Measurements from ENCODE around the gene SLIT3. TPM values are rescaled to one million over a fixed set of nuclear protein-coding genes. Genes with fewer than 3 reads are reported as not detected.

Gene SLIT3
- total RNA-seq, 1 experiment from 2014 or later, result 0.92 TPM

- Histone ChIP-seq H3K79me1 (ENCODE audit: insufficient read depth, low read depth, low read length, poor library complexity, severe bottlenecking) (no peaks in the 10 kb centered on the region), H2BK120ac (ENCODE audit: low read depth, low read length, poor library complexity, severe bottlenecking) (no peak overlapping the region), H2AFZ (ENCODE audit: low read length) (no peak overlapping the region), H2BK5ac (ENCODE audit: insufficient read length, low read length) (no peak overlapping the region), H2AK5ac (ENCODE audit: insufficient read length, low read length) (no peak overlapping the region), H3K4me2 (ENCODE audit: insufficient read depth, insufficient read length, low read length) (no peak overlapping the region), H3K79me2 (ENCODE audit: insufficient read depth, low read length) (no peaks in the 10 kb centered on the region), H4K8ac (replicated peaks; ENCODE audit: insufficient read length, low read depth, low read length) (no peak overlapping the region), H3K14ac (ENCODE audit: insufficient read depth, low read length) (no peak overlapping the region), H3K18ac (ENCODE audit: insufficient read length, low read depth, low read length) (no peak overlapping the region), H3T11ph (ENCODE audit: low read length) (no peak overlapping the region), H3K9me3 (ENCODE audit: control insufficient read depth, low read depth, low read length) (no peaks in the 10 kb centered on the region), H4K20me1 (ENCODE audit: control insufficient read depth, insufficient read depth, insufficient read length) (no peaks in the 10 kb centered on the region), H2BK15ac (ENCODE audit: low read depth, low read length) (no peak overlapping the region), H2BK20ac (ENCODE audit: low read depth, low read length, poor library complexity, severe bottlenecking) (no peak overlapping the region), H3K4me1 (ENCODE audit: insufficient read depth, low read length) (no peaks in the 10 kb centered on the region), H3K4ac (ENCODE audit: low read depth, low read length) (no peak overlapping the region), H3K23ac (ENCODE audit: insufficient read length, low read depth, low read length) (no peak overlapping the region), H2BK12ac (ENCODE audit: insufficient read length, low read depth, low read length) (no peak overlapping the region), H3K56ac (ENCODE audit: insufficient read length, low read depth, low read length) (no peak overlapping the region), H3K27me3 (ENCODE audit: insufficient read depth, low read length) (no peaks in the 10 kb centered on the region), H4K91ac (ENCODE audit: insufficient read length, low read depth, low read length) (no peak overlapping the region), H4K5ac (ENCODE audit: insufficient read length, low read depth, low read length) (no peak overlapping the region), H3K27ac (ENCODE audit: insufficient read length, low read depth, low read length) (no peak overlapping the region), H3K23me2 (ENCODE audit: insufficient read length, low read depth, low read length, poor library complexity, severe bottlenecking) (no peaks in the 10 kb centered on the region), H3K9ac (ENCODE audit: extremely low read depth, insufficient read length, low read length) (no peak overlapping the region)
- peaks cover 3 to 4% of the 10 kb centered on the region in 2 experiments; a peak in 2 of 4 replicates for H3K4me1 Mint-ChIP-seq
- no peak for TF ChIP-seq CTCF (conservative IDR thresholded peaks at IDR 0.05)
- no CpG with 5 or more reads among the region's 4 CpGs for WGBS (ENCODE audit: extremely low coverage, insufficient read length, low lambda C conversion rate)
- H3K9me3 Mint-ChIP-seq, result no peaks in the 10 kb centered on the region; a peak in 1 of 5 replicates
- no peak for DNase-seq
- H3K27ac Mint-ChIP-seq, result no peak overlapping the region
- peaks cover 5% of the 10 kb centered on the region for H3K27me3 Mint-ChIP-seq (ENCODE audit: low read depth)
- H3K4me3 Mint-ChIP-seq, result no peak overlapping the region
- H3K36me3 Mint-ChIP-seq (ENCODE audit: insufficient read depth in 1 of 3, low read depth in 3 of 3), result no peaks in the 10 kb centered on the region
Observed at GRCh38 chr5:168899264-168899663, 401.7 kb downstream of the SLIT3 start.
